Suppressor macrophage (primary cell): ENCODE data around the gene GMEB1.
"Not testable (repeated sequence)": the region's sequence is repeated elsewhere in the genome, so short reads cannot be mapped to it uniquely, and the experiment has no call there.

ENCODE experiments used
- DNase-seq, 4 experiments: peaks; one replicate each; pipeline ENCODE4 v3.0.0-alpha.2; 2020 to 2022

Gene GMEB1

DNA sequence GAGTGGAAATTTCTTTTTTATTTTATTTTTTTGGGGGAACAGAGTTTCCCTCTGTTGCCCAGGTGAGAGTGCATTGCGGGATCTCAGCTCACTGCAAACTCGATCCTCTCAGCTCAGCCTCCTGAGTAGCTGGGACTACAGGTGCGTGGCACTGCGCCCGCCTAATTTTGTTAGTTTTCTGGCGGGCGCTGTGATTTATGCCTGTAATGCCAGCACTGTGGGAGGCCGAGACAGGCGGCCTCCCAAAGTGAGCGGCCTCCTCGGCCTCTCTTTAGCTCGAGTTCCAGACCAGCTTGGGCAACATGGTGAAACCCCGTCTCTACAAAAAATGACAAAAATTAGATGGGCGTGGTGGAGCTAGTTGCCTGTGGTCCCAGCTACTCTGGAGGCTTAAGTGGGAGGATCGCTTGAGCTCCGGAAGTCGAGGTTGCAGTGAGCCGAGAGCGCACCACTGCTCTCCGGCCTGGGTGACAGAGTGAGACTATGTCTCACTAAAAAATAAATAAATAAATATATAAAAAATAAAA is 2.7 kb downstream of the GMEB1 start:
- DNase-seq = no peak

DNA sequence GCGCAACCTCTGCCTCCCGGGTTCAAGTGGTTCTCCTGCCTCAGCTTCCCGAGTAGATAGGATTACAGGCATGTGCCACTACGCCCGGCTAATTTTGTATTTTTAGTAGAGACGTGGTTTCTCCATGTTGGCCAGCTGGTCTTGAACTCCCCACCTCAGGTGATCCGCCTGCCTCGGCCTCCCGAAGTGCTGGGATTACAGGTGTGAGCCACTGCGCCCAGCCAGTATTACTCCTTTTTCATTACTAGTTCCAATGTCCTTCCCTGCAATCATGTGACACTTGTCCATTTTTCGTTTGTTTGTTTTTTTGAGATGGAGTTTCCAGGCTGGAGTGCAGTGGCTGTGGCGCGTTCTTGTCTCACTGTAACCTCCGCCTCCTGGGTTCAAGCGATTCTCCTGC is 4.4 kb downstream of the GMEB1 start:
- not testable (repeated sequence) for DNase-seq

DNA sequence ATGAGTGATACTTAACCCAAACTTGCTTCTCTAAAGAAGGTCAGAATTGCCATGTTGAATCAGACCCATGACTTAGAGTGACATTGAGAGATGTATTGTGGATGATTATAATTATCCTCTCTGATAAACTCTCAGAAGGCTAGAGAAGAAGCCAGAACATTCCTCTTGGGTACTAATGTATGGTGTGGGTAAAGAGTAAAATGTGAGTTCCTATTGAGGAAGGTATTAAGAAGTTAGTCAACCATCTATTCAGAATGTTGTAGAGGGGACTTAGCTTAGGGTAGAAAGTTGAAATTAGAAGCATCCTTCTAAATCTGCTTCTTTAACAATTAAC is 7.3 kb downstream of the GMEB1 start:
- no peak for DNase-seq

DNA sequence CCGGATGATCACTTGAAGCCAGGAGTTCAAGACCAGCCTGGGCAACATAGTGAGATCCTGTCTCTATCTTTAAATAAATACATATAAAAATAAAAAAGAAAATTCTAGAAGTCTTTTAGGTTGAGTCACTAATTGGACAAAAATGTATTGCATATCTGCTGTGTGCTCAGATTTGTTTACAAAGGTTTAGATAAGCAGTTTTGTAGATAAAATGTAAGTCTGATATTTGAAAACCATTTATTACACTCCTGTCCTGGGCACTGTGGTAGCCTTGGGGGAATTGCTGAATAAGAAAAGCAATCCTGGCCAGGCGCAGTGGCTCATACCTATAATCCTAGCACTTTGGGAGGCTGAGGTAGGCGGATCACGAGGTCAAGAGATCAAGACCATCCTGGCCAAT is 11.6 kb downstream of the GMEB1 start:
- DNase-seq = no peak

DNA sequence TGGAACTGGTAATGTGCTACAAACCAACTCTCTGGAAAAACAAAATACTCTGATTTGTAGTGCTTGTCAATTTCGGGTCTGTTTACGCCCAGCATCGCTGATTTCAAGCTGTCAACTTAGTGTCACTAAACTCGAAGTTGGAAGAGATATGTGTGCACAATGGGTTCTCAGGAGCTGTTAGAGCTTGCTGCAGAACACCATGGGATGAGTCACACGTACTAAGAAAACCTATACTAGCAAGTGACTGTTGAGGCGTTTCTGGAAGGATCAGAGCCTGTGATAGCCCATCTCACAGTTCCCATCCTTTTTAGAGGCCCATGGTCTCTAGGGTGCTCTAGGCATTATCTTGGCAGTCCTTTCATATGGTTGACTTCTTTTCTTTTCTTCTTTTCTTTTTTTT is 14.3 kb downstream of the GMEB1 start:
- DNase-seq = no peak

DNA sequence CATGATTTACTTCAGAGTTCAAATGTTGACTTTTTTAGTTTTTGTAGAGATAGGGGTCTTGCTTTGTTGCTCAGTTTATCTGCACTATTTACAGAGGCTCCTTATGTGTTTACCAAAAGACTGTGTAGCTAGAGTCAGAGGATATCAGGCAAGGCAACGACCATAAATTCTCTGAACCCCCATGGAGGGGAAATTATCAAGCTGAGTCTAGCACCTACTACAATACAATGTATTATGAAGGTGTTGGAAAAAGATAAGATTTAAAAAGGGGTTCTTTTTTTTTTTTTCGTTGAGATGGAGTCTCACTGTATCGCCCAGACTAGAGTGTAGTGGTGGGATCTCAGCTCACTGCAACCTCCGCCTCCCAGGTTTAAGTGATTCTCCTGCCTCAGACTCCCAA is 16.4 kb downstream of the GMEB1 start:
- no peak for DNase-seq

DNA sequence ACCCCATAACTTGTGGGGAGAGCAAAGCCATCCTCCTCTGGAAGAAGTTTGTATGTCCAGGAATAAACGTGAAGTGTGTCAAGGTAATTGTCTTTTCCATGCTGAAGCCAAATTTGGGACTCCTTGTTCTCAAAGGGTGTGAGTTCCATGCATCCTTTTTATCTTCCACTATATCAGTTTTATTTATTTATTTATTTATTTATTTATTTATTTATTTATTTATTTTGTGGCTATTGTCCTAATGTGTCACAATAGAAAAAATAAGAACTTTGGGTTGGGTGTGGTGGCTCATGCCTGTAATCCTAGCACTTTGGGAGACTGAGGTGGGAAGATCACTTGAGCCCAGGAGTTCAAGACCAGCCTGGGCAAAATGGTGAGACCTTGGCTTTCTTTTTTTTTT is 23.0 kb downstream of the GMEB1 start:
- DNase-seq = not testable (repeated sequence)

DNA sequence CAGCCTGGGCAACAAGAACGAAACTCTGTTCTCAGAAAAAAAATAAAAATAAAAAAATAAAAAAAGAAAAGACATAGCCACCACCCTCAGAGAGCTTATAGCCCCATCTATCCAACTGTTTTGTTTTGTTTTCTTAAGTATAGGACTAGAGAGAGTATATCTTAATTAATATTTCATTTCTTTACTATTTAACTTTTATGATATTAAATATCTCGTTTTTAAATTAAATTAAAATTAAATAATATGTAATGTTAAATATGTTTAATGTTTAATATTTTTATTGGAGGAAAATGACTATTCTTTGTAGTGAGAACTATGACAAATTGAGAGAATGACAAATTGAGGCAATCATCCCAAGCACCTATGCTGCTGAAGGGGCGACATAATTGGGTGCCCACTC is 35.0 kb downstream of the GMEB1 start:
- DNase-seq = no peak

DNA sequence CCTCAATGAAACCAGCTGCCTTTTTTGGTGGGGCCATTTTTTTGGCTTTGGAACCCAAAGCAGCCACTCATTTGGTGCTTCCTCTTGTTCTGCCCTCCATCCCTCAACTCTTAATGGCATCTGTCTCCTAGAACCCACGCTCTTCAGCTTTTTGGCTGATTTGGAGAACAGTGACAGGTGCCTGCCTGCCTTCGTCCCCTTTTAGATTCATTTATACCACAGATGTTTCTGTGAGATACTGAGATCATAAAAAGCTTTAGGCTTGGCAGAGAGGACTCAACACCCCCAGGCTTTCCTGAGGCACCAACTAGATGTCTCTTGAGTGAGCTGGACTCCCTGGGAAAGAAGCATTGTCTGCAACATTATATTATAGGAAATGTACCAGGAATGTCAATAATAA is 47.8 kb downstream of the GMEB1 start:
- DNase-seq = no peak

DNA sequence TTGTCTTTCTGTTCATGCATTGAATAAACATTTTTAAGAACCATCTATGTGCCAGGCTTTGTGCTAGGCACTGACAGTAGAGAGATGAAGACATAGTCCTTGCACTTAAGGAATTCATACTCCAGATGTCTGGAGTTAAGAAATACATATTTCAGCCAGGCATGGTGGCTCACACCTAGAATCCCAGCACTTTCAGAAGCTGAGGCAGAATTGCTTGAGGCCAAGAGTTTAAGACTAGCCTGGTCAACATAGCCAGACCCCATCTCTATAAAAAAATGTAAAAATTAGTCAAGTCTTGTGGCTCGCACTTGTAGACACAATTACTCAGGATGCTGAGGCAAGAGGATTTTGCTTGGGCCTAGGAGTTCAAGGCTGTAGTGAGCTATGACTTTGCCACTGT is 49.6 kb downstream of the GMEB1 start:
- DNase-seq = no peak

DNA sequence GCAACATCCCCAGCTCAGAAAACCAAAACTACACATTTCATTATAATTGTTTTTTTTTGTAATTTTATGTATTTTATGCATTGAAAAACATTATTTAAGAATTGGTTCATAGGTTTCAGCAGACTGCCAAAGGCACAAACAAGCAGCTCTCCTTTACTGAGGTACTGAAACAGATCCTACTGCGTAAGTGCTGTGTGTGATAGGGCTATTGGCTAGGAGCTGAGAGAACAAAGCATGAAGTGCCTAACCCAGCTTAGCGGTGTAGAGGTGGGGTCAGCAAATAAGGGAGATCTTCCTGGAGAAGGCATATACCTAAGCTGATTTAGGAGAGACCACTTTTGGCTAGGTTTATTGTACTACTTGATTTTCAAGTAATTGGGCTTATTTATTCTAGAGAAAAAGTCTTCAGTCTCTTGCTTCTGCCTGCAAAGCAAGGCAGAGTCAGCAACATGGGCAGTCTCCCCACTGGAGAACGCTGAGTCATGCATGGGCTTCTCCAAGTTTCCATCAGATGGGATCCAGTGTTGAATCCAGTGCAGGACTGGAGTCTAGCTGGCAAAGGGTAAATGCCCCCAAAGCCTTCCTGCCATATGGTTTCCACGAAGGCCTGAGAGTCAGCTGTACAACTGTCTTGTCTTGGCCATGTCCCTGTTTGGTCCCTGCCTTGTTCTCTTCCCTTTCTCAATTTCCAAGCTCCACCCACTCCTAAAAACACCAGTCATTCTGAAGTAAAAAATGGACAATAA is 50.2 kb downstream of the GMEB1 start:
- DNase-seq = peak in 3 of 4 experiments; percentile 10 to 22 (median 21)

DNA sequence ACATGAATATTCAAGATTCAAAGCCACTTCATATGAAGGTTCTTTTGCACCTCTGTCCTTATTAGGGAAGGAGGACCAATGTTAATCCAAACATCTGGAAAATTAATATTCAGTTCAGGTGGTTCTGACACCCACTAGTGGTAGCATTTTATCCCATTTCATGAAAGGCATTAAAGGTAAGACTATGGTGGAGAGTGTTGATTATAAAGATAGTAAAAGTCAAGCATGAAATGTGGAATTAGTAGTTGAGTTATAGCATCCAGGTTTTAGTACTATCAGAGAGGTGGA is 50.7 kb downstream of the GMEB1 start:
- DNase-seq = no peak

DNA sequence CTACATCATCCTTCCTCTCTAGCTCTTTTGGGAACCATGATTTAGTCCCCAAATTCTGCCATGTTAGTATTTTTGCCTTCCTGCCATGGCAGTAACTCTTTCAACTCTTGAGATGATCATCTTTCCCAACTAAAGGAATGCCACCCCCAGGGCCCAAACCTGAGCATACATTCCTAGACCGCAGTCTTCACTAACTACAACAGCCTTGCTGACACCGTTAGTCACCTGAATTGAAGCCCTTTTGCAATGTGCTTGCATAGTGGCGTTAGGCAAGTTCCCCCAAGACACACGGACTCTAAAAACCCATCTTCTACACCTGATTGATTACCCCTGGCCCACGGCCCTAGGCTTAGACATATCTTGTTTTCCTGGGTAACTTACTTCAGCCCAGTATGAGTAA is 51.8 kb downstream of the GMEB1 start:
- DNase-seq = no peak

DNA sequence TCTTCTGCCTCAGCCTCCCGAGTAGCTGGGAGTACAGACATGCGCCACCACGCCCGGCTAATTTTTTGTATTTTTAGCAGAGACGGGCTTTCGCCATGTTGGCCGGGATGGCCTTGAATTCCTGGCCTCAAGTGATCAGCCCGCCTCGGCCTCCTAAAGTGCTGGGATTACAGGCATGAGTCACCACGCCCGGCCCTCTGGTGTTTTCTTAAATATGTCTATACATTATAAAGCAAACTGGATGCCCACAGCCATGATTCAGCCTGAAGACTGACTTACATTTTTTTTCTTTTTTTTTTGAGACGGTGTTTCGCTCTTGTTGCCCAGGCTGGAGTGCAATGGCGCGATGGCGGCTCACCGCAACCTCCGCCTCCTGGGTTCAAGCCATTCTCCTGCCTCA is 53.3 kb downstream of the GMEB1 start:
- not testable (repeated sequence) for DNase-seq

DNA sequence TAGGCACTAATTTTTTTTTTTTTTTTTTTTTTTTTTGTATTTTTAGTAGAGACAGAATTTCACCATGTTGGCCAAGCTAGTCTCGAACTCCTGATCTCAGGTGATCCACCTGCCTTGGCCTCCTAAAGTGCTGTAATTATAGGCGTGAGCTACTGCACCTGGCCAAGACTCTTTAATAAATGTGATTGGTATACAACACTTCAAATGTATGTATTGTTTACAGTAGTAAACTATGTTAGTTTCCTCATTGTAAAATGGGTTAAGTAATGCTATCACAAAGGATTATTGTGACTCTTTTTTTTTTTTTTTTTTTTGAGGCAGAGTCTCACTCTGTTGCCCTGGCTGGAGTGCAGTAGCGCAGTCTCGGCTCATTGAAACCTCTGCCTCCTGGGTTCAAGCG is 56.8 kb downstream of the GMEB1 start:
- not testable (repeated sequence) for DNase-seq

DNA sequence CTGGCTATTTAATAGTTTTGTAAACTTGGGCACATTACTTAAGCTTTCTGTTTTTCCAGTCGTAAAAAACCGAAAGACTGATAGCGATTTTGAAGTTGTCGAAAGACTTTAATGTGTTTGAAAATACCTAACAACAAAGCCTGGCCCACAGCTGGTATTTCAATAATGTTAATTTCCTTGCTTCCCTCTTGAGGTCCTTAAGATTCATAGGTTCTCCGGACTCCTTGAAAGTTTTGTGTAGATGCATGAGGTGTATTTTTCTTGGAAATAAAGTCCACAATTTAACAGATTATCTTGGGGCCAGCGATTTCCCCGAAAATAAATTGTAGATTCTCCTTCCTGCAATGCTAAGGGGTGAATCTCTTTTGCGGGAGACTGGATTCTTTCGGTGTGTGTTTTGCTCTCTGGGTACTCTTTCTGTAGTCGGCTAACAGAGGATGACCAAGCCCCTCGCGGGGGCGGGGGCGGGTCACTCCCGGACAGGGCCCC is 67.4 kb downstream of the GMEB1 start:
- peak in 1 of 4 experiments; percentile 13 for DNase-seq

DNA sequence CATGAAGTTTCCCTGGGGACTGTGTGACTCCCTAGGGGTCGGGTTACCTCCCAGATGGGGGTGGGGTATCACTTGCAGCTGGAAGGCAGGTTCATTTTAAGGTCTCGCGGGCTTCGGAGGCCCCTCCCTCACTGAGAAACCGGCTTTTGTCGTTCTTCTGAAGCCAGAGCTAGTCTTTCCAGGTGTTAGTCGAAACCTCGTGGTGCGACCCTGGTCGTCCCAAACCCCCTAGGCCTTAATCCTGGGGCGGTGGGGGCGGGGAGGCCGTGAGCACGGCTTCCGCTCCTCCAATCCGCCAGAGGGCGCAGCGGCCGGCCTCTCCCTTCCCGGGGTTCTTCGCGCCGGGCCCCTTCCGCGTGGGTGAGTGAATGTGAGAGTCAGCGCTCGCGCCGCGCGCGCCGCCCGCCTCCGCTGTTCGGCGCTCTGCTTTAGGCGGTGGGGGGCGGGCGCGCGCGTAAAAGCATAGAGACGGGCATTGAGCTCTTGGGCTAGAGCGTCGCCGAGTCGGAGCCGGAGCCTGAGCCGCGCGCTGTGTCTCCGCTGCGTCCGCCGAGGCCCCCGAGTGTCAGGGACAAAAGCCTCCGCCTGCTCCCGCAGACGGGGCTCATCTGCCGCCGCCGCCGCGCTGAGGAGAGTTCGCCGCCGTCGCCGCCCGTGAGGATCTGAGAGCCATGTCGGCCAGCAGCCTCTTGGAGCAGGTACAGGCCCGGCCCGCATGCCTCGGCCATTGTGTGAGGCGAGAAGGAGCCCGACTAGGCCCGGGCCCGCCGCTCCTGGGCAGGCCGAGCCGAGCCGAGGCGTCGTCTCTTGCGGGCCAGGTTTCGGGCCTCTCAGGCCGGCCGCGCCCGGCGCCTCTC is 68.1 kb downstream of the GMEB1 start, which contains the start of gene YTHDF2:
Gene YTHDF2, plus strand, starts transcription at position 491 of the 857 bp plus-strand sequence. Its CDS starts 181 bp downstream, at position 672.
- peak; percentile 99 to 100 (median 100) for DNase-seq

DNA sequence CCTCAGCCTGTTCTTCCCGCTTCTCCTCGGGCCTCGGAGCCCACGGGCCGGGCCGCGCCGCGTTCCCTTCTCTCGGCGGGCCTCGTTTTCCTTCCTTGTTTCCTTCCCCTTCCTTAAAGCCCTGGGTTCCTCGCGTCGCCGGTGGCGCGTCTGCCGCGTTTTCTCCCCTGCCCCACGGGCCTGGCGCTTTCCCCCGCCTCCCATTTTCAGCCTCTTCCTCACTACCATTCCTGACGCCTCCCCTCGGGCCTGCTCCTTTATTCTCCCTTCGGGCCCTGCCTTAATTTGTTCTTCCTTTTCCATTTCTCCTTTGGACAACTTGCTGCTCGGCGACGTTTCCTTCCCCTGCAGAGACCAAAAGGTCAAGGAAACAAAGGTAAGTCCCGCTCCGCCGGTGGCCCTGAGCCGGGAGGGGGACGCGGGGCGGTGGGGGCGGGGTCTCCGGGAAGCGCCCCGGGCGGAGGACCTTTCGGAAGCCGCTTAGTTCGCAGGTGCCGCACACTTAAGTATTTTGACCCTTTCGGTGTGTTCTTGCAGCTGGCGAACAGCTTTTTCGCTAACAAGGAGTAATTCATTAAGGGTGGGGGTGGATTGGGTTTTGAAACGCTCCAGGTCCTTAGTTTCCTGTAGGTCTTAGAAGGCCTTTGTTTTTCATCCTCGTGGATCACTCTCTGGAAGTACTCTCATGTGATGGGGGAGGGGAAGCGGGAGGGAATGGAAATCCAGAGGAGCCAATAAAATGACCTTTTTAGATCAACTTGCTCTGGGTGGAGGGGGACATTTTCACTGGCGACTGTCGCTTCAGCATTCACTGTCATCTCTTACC is 68.9 kb downstream of the GMEB1 start:
- DNase-seq = peak; percentile 48 to 78 (median 64)

DNA sequence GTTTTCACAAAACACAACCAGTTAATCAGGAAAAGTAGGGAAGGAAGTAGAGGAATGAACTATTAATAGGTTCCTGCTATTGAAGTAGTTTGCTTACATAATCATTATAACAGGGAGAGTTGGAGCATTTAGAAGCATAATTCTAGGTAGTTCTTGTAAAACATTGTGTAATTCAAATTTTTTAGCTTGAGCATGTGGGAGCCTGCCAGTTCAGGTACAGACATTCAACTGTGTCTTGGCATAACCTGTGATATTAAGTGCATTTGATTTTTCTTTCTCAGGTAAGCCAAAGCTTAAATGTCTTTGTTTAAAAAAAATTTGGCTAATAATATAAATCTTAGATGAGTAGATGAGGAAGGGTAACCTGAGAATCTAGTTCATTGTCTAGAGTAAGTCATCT is 71.5 kb downstream of the GMEB1 start:
- no peak for DNase-seq

DNA sequence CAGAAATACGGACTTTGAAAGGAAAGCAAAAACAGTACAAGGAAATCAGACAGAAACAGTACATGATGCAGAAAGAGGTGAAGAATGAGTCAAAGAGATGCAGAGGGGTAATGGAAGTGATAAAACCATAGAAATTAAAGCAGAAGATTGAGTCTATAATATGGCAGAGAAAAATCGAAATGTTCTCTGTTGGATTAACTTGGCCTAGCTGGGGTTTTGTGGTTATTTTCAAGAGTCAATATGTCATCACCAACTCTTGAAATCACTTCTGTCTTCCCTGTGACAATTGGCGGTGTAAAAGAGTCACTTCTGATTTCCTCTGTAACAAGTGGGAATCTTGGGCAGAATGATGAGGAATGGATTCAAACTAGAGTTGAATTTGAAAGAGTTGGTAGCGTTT is 75.6 kb downstream of the GMEB1 start:
- DNase-seq = peak in 2 of 4 experiments; percentile 31 to 36

DNA sequence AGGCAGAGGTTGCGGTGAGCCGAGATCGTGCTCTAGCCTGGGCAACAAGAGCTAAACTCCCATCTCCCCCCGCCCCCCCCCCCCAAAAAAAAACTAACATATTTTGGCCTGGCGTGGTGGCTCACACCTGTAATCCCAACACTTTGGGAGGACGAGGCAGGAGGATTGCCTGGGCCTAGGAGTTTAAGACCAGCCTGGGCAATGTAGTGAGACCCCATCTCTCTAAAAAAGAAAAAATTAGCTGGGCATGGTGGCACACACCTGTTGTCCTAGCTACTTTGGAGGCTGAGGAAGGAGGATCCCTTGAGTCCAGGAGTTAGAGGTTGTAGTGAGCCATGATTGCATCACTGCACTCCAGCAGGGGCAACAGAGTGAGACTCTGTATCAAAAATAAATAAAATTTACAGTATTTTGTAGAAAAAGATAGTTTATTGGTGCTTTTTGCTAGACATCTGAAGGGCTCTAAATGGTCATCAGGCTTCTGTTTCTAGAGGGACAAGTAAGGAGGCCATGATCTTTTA is 77.1 kb downstream of the GMEB1 start:
- DNase-seq = no peak

DNA sequence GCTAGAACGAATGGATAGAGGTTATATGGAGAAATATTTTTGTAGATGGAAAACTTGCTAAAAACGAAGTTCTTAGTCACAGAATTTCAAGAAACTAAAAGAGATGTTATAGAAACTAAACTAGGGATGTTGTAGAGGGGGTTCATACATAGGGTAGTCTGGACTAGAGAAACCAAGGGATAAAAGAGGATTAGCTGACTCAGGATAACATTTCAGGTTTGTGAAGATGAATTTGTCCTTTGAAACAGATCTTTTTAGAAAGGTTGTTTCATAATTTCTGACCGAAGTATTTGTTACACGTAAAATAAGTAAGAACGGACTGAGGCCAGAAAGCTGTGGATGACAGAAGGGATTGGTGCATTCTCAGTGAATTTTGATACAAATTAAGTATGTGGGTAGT is 81.7 kb downstream of the GMEB1 start:
- no peak for DNase-seq
